Measurements from ENCODE around the gene DKC1.

Gene DKC1

DNA sequence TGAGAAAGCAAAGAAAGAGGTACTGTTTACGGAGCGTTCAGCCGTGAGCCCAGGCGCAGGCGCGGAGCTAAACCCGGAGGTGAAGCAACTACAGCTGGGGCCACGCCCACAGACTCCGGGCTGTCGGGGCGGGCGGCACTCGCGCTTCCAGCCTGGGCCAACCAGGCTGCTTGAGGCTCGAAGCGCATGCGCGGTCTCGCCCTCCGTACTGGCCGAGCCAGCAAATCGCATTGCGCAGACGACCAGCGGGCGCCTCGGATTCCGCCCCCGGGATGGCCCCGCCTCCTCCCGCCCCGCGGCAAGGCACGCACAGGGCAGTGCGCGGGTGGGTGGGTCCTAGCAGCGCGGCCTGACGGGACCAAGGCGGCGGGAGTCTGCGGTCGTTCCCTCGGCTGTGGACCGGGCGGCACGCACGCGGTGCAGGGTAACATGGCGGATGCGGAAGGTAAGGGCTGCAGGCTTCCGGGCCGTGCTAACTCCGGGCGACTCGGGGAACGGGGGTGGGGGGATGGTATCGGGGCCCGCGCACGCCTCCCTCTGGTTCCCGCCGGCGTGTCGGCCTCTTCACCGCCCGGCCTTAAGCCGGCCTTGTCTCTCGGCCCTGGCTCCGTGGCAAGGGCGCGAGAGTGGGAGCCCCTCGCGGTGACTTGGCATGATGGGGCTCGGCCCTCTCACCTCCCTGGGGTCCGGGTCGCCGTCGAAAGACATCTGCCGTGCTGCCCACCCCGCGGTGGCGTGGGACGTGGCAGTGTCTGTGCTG is at the start of gene DKC1:
TSS of gene DKC1 (plus strand) at position 328 of the 760 bp plus-strand sequence. CDS start at position 430, 102 bp downstream.
- TF ChIP-seq, protein P1, sequence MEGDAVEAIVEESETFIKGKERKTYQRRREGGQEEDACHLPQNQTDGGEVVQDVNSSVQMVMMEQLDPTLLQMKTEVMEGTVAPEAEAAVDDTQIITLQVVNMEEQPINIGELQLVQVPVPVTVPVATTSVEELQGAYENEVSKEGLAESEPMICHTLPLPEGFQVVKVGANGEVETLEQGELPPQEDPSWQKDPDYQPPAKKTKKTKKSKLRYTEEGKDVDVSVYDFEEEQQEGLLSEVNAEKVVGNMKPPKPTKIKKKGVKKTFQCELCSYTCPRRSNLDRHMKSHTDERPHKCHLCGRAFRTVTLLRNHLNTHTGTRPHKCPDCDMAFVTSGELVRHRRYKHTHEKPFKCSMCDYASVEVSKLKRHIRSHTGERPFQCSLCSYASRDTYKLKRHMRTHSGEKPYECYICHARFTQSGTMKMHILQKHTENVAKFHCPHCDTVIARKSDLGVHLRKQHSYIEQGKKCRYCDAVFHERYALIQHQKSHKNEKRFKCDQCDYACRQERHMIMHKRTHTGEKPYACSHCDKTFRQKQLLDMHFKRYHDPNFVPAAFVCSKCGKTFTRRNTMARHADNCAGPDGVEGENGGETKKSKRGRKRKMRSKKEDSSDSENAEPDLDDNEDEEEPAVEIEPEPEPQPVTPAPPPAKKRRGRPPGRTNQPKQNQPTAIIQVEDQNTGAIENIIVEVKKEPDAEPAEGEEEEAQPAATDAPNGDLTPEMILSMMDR (IDR thresholded peaks at IDR 0.05; ENCODE audit: low read length, missing control alignments): no peak
- peak; percentile 96 for DNase-seq (ENCODE audit: low read depth)
- peak within 1 kb of the TSS; percentile 69 for H3K4me3 ChIP-seq (replicated peaks; ENCODE audit: low read depth, low read length)

DNA sequence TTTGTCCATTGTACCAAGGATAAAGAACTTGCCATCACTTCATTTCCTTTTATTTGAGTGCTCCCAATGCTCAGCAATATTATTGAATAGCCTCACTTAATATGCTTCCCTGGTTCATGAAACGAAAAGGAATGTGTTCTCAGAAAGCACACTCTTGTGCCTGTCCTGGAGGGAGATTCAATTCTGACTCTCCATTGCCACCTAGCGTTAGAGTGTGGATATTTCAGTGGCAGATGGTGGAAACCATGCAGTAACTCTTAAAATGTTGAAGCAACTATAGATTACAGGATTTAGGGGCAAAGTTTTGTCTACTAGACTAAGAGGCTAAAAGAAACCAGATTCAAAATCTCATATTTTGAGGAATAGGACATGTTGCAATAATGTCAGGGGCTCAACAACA is 47.7 kb upstream of the DKC1 start:
- DNase-seq (ENCODE audit: low read depth): peak; percentile 65
- no peak overlapping the region for H3K4me3 ChIP-seq (replicated peaks; ENCODE audit: low read depth, low read length)
- TF ChIP-seq, protein P1 (IDR thresholded peaks at IDR 0.05; ENCODE audit: low read length, missing control alignments): peak; percentile 70

DNA sequence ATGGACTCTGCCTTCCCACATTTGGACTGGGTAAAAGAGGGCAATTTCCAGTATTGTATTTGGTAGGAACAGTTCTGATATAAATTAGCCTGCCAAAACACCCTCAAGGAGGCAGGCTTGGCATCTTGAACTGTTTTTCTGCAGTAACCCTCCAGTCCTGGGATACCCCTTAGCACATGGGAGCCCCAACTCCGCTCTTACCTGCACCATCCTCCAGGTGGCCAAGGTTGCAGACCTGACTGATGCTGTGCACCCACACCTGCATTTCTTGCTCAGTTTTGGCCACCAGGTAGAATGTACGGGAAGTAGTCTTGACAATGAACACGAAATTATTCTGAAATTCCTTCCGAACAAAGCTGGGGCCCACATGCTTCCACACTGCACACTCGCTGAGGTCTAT is 46.8 kb upstream of the DKC1 start:
- TF ChIP-seq, protein P1 (IDR thresholded peaks at IDR 0.05; ENCODE audit: low read length, missing control alignments): no peak
- DNase-seq (ENCODE audit: low read depth): no peak

DNA sequence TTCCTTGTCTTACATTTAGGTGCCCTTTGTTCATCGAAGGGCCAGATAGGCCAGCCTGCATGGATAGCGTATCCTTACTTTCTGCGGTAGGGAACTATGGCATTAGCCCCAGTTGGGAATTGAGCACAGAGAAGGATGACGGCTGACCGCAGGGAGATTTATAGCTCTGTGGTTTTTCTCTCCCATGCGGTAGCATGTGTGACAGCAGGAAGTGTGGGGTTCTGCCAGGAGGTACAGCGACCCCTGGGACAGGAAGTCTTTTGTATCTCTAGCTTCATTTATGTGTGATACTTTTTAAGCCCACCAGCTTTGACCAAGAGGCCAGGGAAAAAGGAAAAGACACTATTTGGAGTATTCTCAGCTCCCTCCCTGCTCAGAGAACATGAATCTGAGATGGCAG is 44.8 kb upstream of the DKC1 start:
- H3K4me3 ChIP-seq (replicated peaks; ENCODE audit: low read depth, low read length): no peak overlapping the region
- TF ChIP-seq, protein P1 (IDR thresholded peaks at IDR 0.05; ENCODE audit: low read length, missing control alignments): no peak
- peak; percentile 45 for DNase-seq (ENCODE audit: low read depth)

More for the DNA sequence above, 46.8 kb upstream of the DKC1 start:
- no peak overlapping the region for H3K4me3 ChIP-seq (replicated peaks; ENCODE audit: low read depth, low read length)

DNA sequence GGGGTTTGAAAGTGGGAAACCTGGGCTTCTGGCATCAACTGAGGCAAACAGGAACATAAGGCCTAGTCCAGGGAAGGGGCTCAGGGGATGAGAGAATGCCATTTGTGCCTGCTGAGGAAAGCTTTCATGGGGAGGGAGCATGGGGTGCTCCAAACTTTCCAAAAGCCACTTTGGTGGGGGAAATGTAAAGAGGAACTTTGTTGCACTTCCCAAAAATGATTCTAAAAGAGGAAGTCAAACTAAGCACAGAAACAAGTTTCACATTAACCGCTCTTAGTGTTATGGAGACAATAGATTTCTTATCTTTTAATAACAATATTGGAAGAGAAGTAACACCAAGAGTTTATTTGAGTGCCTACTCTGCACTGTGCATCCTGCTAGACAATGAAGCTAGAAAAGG is 44.0 kb upstream of the DKC1 start:
- H3K4me3 ChIP-seq (replicated peaks; ENCODE audit: low read depth, low read length): no peak overlapping the region
- no peak for DNase-seq (ENCODE audit: low read depth)
- TF ChIP-seq, protein P1 (IDR thresholded peaks at IDR 0.05; ENCODE audit: low read length, missing control alignments): no peak

DNA sequence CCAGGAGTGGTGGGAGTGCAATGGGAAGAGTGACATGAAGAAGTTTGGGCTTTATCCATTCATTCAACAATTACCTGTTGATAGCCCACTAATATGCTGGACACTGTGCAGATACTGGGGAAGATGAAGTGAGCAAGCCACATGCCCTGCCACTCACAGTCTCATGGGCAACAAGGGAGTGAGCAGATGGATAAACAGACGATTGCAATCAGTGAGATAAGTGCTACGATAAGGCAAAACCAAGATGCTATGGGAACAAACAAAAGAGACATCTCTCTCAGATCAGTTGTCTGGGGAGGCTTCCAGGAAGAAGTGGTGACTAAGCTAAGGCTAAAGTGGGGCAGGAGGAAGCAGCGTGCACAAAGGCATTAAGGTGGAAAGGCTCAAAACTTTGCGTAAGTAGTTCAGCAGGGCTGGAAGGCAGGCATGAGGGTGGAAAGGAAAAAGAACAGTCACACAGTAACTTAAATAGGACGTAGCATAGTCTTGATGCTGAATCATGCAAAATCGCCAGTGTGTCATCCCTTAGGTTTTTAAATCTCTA is 43.5 kb upstream of the DKC1 start:
- DNase-seq (ENCODE audit: low read depth): peak; percentile 80
- TF ChIP-seq, protein P1 (IDR thresholded peaks at IDR 0.05; ENCODE audit: low read length, missing control alignments): no peak
- no peak overlapping the region for H3K4me3 ChIP-seq (replicated peaks; ENCODE audit: low read depth, low read length)

All from fibroblast of pulmonary artery (primary cell).